Panc1 (cell line): ENCODE data around the gene SPDEF. TPM values are rescaled to one million over a fixed set of nuclear protein-coding genes. Genes with fewer than 3 reads are reported as not detected.

Source experiments
- ATAC-seq: fragments of 200-7000 bp; cut with Tn5 transposase; 2 replicates; pipeline ENCODE4 v1.9.1; 2020; ENCODE audit warnings: mild to moderate bottlenecking, moderate library complexity
- BruUV-seq: library from RNA; stranded (reverse); fragments of 400-500 nt; replicated peaks from 2 replicates; lab custom pipeline; 2021; lab: Mats Ljungman, UMichigan
- CTCF ChIA-PET: fragments of 300-600 bp; sonication (Branson Sonifier 250); formaldehyde crosslinking; loops from one replicate; lab custom pipeline; 2022; ENCODE audit warnings: antibody characterized with exemption; lab: Charles Lee
- POLR2A ChIA-PET: fragments of 300-600 bp; sonication (Branson Sonifier 250); formaldehyde crosslinking; loops from one replicate; lab custom pipeline; 2022; ENCODE audit warnings: antibody characterized with exemption; lab: Charles Lee
- DNase-seq: peaks from one replicate; pipeline ENCODE4 v3.0.0-alpha.2; 2010; ENCODE audit warnings: low read depth, low spot score
- H3K27ac ChIP-seq: 2 replicates; pipeline ENCODE4 v1.5.1; 2011; ENCODE audit warnings: mild to moderate bottlenecking, low read length, inconsistent platforms
- H3K27me3 ChIP-seq: fragments of 200-500 bp; sonication (Bioruptor generic); 2 replicates; pipeline ENCODE4 v1.6.0; 2014; ENCODE audit warnings: low read length, inconsistent platforms; ENCODE audit not compliant: control insufficient read depth, insufficient read depth
- H3K36me3 ChIP-seq: fragments of 200-500 bp; sonication (Bioruptor generic); 2 replicates; pipeline ENCODE4 v1.5.1; 2014; ENCODE audit warnings: inconsistent platforms, mild to moderate bottlenecking, low read length, moderate library complexity; ENCODE audit not compliant: control insufficient read depth, insufficient read depth
- H3K4me1 ChIP-seq: 2 replicates; pipeline ENCODE4 v1.5.1; 2011; ENCODE audit warnings: inconsistent platforms, mild to moderate bottlenecking, low read length, moderate library complexity; ENCODE audit not compliant: control insufficient read depth, insufficient read depth
- H3K4me3 ChIP-seq, 2 experiments: 2 replicates each; pipeline ENCODE4 v1.5.1; 2011 to 2012; ENCODE audit warnings: low read depth in 2 of 2, low read length in 2 of 2, mild to moderate bottlenecking in 2 of 2, inconsistent platforms in 1 of 2, moderate library complexity in 1 of 2
- H3K9me3 ChIP-seq: fragments of 200-500 bp; sonication (Bioruptor generic); 2 replicates; pipeline ENCODE4 v1.5.1; 2014; ENCODE audit warnings: low read depth, mild to moderate bottlenecking, inconsistent platforms, low read length, moderate library complexity; ENCODE audit not compliant: control insufficient read depth, insufficient read depth
- CTCF ChIP-seq: fragments of 450-650 bp; IDR thresholded peaks from 2 replicates; pipeline ENCODE4 v1.5.1; 2017; ENCODE audit warnings: mild to moderate bottlenecking
- POLR2AphosphoS5 ChIP-seq: IDR thresholded peaks from 2 replicates; pipeline ENCODE4 v1.6.1; 2012; ENCODE audit warnings: mild to moderate bottlenecking, low read depth, low read length, moderate library complexity
- REST ChIP-seq, 2 experiments: IDR thresholded peaks; 2 replicates each; pipeline ENCODE4 v1.6.1; 2011 to 2012; ENCODE audit warnings: low read depth in 2 of 2, control low read depth in 1 of 2, low read length in 1 of 2, mild to moderate bottlenecking in 1 of 2, moderate library complexity in 1 of 2; ENCODE audit not compliant: insufficient read depth in 1 of 2
- SIN3A ChIP-seq: IDR thresholded peaks from 2 replicates; pipeline ENCODE4 v1.6.1; 2012; ENCODE audit warnings: low read depth, mild to moderate bottlenecking, low read length, moderate library complexity, borderline replicate concordance; ENCODE audit not compliant: insufficient read depth
- TCF7L2 ChIP-seq: IDR thresholded peaks from 2 replicates; pipeline ENCODE4 v1.6.1; 2011; ENCODE audit warnings: mild to moderate bottlenecking, low read depth, low read length, inconsistent platforms
- in situ Hi-C: cut with HindIII; loops from 2 replicates; pipeline ENCODE4 v1.10.0; 2016; ENCODE audit warnings: low sequenced_read_pairs, low pct_unique_long_range_greater_than_20kb
- intact Hi-C: fragments of 100-400 bp; cut with micrococcal nuclease; formaldehyde crosslinking; loops from one replicate; pipeline ENCODE4 v1.10.0; 2022; ENCODE audit not compliant: unreplicated experiment
- total RNA-seq: library from RNA; stranded (reverse); gene quantifications from one replicate; pipeline ENCODE4 v1.2.1, GENCODE V29; 2021; ENCODE audit not compliant: unreplicated experiment

SPDEF gene
- total RNA-seq, 1 experiment from 2014 or later: 1.6 TPM

GRCh38 chr6:34575326-34575725 lies 19.2 kb upstream of the SPDEF start:
- in situ Hi-C loops: no loop called here
- POLR2A ChIA-PET: interaction anchor here (0.6 kb wide), 1 partner anchor 178 kb away, joined by 7 read pairs; no protein-coding TSS in a partner anchor
- no TSS peak for BruUV-seq

GRCh38 chr6:34574647-34575293 lies 18.6 kb upstream of the SPDEF start:
- Histone ChIP-seq H3K27me3 (no peaks in the 10 kb centered on the region), H3K36me3 (no peaks in the 10 kb centered on the region), H3K27ac (no peak overlapping the region), H3K9me3 (no peaks in the 10 kb centered on the region), H3K4me1 (no peaks in the 10 kb centered on the region), H3K4me3 (no peak overlapping the region)
- intact Hi-C loops: no loop called here
- no peak for ATAC-seq
- POLR2A ChIA-PET: interaction anchor here (0.5 to 0.6 kb wide), 2 partner anchors 163 to 401 kb away, joined by 3 to 7 read pairs; no protein-coding TSS in a partner anchor
- TF ChIP-seq CTCF (no peak), TCF7L2 (no peak), REST (IDR thresholded peaks at IDR 0.05; ENCODE audit: insufficient read depth in 1 of 2, low read depth in 2 of 2, low read length in 1 of 2) (no peak), SIN3A (no peak), POLR2AphosphoS5 (no peak)
- CTCF ChIA-PET: no interaction called here
- DNase-seq: no peak
- in situ Hi-C loops: no loop called here
- BruUV-seq: no TSS peak

More at GRCh38 chr6:34575326-34575725, 19.2 kb upstream of the SPDEF start:
- DNase-seq (no peak), ATAC-seq (no peak)
- H3K9me3 ChIP-seq: no peaks in the 10 kb centered on the region
- H3K27ac ChIP-seq: no peak overlapping the region
- H3K36me3 ChIP-seq: no peaks in the 10 kb centered on the region
- intact Hi-C loops: no loop called here
- CTCF ChIA-PET: no interaction called here
- H3K27me3 ChIP-seq: no peaks in the 10 kb centered on the region
- H3K4me3 ChIP-seq: no peak overlapping the region
- TF ChIP-seq POLR2AphosphoS5: no peak
- no peak for TF ChIP-seq SIN3A
- TF ChIP-seq CTCF: no peak
- TF ChIP-seq REST (IDR thresholded peaks at IDR 0.05; ENCODE audit: insufficient read depth in 1 of 2, low read depth in 2 of 2, low read length in 1 of 2): no peak
- no peak for TF ChIP-seq TCF7L2
- H3K4me1 ChIP-seq: no peaks in the 10 kb centered on the region
